Calu3 (cell line): ENCODE data around the gene RERE. TPM values are rescaled to one million over a fixed set of nuclear protein-coding genes. Genes with fewer than 3 reads are reported as not detected.

Experiments used
- BruUV-seq: library from RNA; stranded (reverse); fragments of 400-500 nt; replicated peaks from 2 replicates; lab custom pipeline; 2021; lab: Mats Ljungman, UMichigan
- CTCF ChIA-PET: fragments of 300-600 bp; sonication (Branson Sonifier 250); formaldehyde crosslinking; loops from one replicate; lab custom pipeline; 2022; ENCODE audit warnings: antibody characterized with exemption; lab: Charles Lee
- DNase-seq: peaks from one replicate; pipeline ENCODE4 v3.0.0; 2022
- H3K27ac Mint-ChIP-seq: one replicate; pipeline ENCODE4 v1.8.0; 2022; ENCODE audit warnings: mixed read lengths; ENCODE audit not compliant: unreplicated experiment
- H3K27me3 Mint-ChIP-seq: one replicate; pipeline ENCODE4 v1.8.0; 2022; ENCODE audit warnings: mixed read lengths; ENCODE audit not compliant: unreplicated experiment
- H3K36me3 Mint-ChIP-seq: one replicate; pipeline ENCODE4 v1.8.0; 2022; ENCODE audit warnings: mild to moderate bottlenecking, moderate library complexity, mixed read lengths; ENCODE audit not compliant: insufficient read depth, unreplicated experiment
- H3K4me1 Mint-ChIP-seq: one replicate; pipeline ENCODE4 v1.8.0; 2022; ENCODE audit warnings: mild to moderate bottlenecking, low read depth, mixed read lengths; ENCODE audit not compliant: unreplicated experiment
- H3K4me3 Mint-ChIP-seq: one replicate; pipeline ENCODE4 v1.8.0; 2022; ENCODE audit warnings: mild to moderate bottlenecking, low read depth, moderate library complexity, mixed read lengths; ENCODE audit not compliant: unreplicated experiment
- H3K9me3 Mint-ChIP-seq: one replicate; pipeline ENCODE4 v1.8.0; 2022; ENCODE audit warnings: low read depth, mixed read lengths; ENCODE audit not compliant: unreplicated experiment
- CTCF ChIP-seq: fragments of 200-600 bp; IDR thresholded peaks from one replicate; pipeline ENCODE4 v1.8.0; 2022; ENCODE audit warnings: antibody characterized with exemption; ENCODE audit not compliant: unreplicated experiment
- intact Hi-C: fragments of 100-400 bp; cut with micrococcal nuclease; formaldehyde crosslinking; loops from one replicate; pipeline ENCODE4 v1.10.0; 2022; ENCODE audit not compliant: unreplicated experiment
- total RNA-seq: library from RNA; stranded (reverse); gene quantifications from 2 replicates; pipeline ENCODE4 v1.2.3, GENCODE V29; 2022

The RERE gene
- total RNA-seq, 1 experiment from 2014 or later, result 45.9 TPM

GRCh38 chr1:8487249-8487648 is 330.2 kb downstream of the RERE start:
- Mint-ChIP-seq H3K27me3 (no peaks in the 10 kb centered on the region), H3K9me3 (no peaks in the 10 kb centered on the region), H3K4me3 (no peak overlapping the region), H3K36me3 (no peaks in the 10 kb centered on the region), H3K27ac (no peak overlapping the region), H3K4me1 (no peaks in the 10 kb centered on the region)
- BruUV-seq, result no TSS peak
- no peak for DNase-seq
- intact Hi-C loops, result no loop called here
- CTCF ChIA-PET, result no interaction called here
- TF ChIP-seq CTCF, result no peak

DNA sequence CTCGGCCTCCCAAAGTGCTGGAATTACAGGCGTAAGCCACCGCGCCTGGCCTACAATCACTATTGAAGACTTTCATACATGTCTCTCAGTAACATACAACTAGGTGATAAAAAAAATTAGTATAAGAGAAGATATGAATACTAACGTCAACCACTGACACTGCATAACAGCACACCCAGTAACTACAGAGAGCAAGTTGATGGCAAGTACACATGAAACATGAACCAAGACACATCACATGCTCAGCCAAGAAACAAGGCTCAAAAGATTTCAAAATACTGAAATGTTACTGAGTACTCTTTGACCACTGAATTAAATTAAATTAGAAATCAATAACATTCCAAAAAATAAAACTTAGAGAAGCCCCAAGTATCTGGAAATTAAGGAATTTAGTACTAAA is 331.4 kb downstream of the RERE start:
- H3K4me3 Mint-ChIP-seq, result no peak overlapping the region

DNA sequence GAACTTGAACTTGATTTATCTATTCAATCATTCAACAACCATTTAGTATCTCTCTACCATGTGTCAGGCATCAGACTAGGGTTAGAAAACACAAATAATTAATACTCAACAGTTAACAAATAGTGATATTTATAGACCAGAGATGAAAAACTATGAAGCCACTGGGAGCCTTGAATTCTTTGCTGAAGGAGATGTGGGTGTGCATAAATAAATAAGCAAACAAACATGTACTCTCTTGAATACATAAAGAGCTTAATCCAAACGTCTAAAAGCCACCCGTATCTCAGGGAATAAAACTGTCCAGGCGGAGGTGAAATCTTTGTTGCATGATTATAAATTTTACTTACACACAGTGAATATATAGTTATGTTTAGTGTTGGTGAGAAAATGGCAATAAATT is 333.9 kb downstream of the RERE start:
- no TSS peak for BruUV-seq
- Mint-ChIP-seq H3K4me3 (no peak overlapping the region), H3K27me3 (no peaks in the 10 kb centered on the region), H3K27ac (no peak overlapping the region), H3K36me3 (no peaks in the 10 kb centered on the region), H3K4me1 (no peaks in the 10 kb centered on the region), H3K9me3 (no peaks in the 10 kb centered on the region)
- intact Hi-C loops, result no loop called here
- no peak for DNase-seq
- CTCF ChIA-PET, result no interaction called here
- no peak for TF ChIP-seq CTCF

More for the DNA sequence above, 331.4 kb downstream of the RERE start:
- Mint-ChIP-seq H3K4me1 (no peaks in the 10 kb centered on the region), H3K36me3 (no peaks in the 10 kb centered on the region), H3K27me3 (no peaks in the 10 kb centered on the region), H3K9me3 (no peaks in the 10 kb centered on the region), H3K27ac (no peak overlapping the region)
- TF ChIP-seq CTCF, result no peak
- intact Hi-C loops, result no loop called here
- BruUV-seq, result no TSS peak
- CTCF ChIA-PET, result no interaction called here
- DNase-seq, result no peak

DNA sequence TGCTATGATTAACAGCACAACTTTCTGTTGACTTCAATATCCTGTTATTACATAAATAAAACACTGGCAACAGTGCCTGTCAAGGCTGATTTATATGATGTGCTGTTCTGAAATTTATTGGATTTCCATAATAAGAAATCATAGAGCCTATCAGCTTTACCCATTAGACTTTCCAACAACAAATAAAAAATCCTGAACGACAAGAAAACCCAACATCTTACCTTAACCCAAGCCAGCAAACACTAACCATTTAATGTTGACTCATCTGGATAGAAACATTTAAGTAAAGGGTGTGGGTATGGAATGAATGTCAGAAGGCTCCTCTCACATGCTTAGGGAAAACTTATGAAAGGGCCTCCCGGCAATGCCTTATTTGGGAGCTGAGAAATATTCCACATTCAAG is 334.5 kb downstream of the RERE start:
- DNase-seq, result no peak
- intact Hi-C loops, result no loop called here
- TF ChIP-seq CTCF, result no peak
- H3K27ac Mint-ChIP-seq, result no peak overlapping the region
- H3K36me3 Mint-ChIP-seq, result no peaks in the 10 kb centered on the region
- no peaks in the 10 kb centered on the region for H3K9me3 Mint-ChIP-seq
- CTCF ChIA-PET, result no interaction called here
- H3K4me3 Mint-ChIP-seq, result no peak overlapping the region
- H3K4me1 Mint-ChIP-seq, result peaks cover 3% of the 10 kb centered on the region
- no TSS peak for BruUV-seq
- H3K27me3 Mint-ChIP-seq, result no peaks in the 10 kb centered on the region
